Measurements from ENCODE around the gene TRAF5.

The TRAF5 gene

GRCh38 chr1:211328084-211328694 lies 1.6 kb downstream of the TRAF5 start:
- no peak for DNase-seq (ENCODE audit: low spot score)

GRCh38 chr1:211328866-211329475 lies 2.3 kb downstream of the TRAF5 start:
- DNase-seq (ENCODE audit: low spot score), result no peak

- no peak for DNase-seq (ENCODE audit: low spot score)
These were observed 3.1 kb downstream of the TRAF5 start for GRCh38 chr1:211329764-211330201.

GRCh38 chr1:211330282-211330936 lies 3.8 kb downstream of the TRAF5 start:
- no peak for DNase-seq (ENCODE audit: low spot score)

- no peak for DNase-seq (ENCODE audit: low spot score)
These were observed 4.5 kb downstream of the TRAF5 start for GRCh38 chr1:211331011-211331709.

- DNase-seq (ENCODE audit: low spot score), result no peak
These were observed 5.5 kb downstream of the TRAF5 start for GRCh38 chr1:211332036-211332616.

- DNase-seq (ENCODE audit: low spot score), result no peak
These were observed 6.2 kb downstream of the TRAF5 start for GRCh38 chr1:211332830-211333229.

GRCh38 chr1:211333906-211334305 lies 7.3 kb downstream of the TRAF5 start:
- no peak for DNase-seq (ENCODE audit: low spot score)

GRCh38 chr1:211334986-211335385 lies 8.4 kb downstream of the TRAF5 start:
- DNase-seq (ENCODE audit: low spot score), result no peak

- no peak for DNase-seq (ENCODE audit: low spot score)
These were observed 9.0 kb downstream of the TRAF5 start for GRCh38 chr1:211335522-211336157.

GRCh38 chr1:211336161-211336560 lies 9.5 kb downstream of the TRAF5 start:
- DNase-seq (ENCODE audit: low spot score), result no peak

GRCh38 chr1:211336775-211337174 lies 10.1 kb downstream of the TRAF5 start:
- no peak for DNase-seq (ENCODE audit: low spot score)

GRCh38 chr1:211337430-211338223 lies 11.0 kb downstream of the TRAF5 start:
- no peak for DNase-seq (ENCODE audit: low spot score)

GRCh38 chr1:211338224-211338620 lies 11.6 kb downstream of the TRAF5 start:
- DNase-seq (ENCODE audit: low spot score), result no peak

GRCh38 chr1:211339631-211340041 lies 13.0 kb downstream of the TRAF5 start:
- DNase-seq (ENCODE audit: low spot score), result no peak

- DNase-seq (ENCODE audit: low spot score), result no peak
These were observed 14.2 kb downstream of the TRAF5 start for GRCh38 chr1:211340622-211341507.

GRCh38 chr1:211341999-211342398 lies 15.4 kb downstream of the TRAF5 start:
- DNase-seq (ENCODE audit: low spot score), result no peak

- no peak for DNase-seq (ENCODE audit: low spot score)
These were observed 17.0 kb downstream of the TRAF5 start for GRCh38 chr1:211343607-211344006.

- no peak for DNase-seq (ENCODE audit: low spot score)
These were observed 17.6 kb downstream of the TRAF5 start for GRCh38 chr1:211344152-211344618.

- peak; percentile 61 for DNase-seq (ENCODE audit: low spot score)
These were observed 19.1 kb downstream of the TRAF5 start for GRCh38 chr1:211345719-211346118.

All from ecto neural progenitor cell (in vitro differentiated cells).